ENCODE data around the gene LRRC37B. TPM values are rescaled to one million over a fixed set of nuclear protein-coding genes. Genes with fewer than 3 reads are reported as not detected.

LRRC37B gene
- total RNA-seq, 1 experiment from 2014 or later = 12.9 TPM

- BruUV-seq (replicated peaks) = no TSS peak
- Mint-ChIP-seq H3K4me3 (ENCODE audit: low read depth, unreplicated experiment) (no peak overlapping the region), H3K36me3 (ENCODE audit: insufficient read depth, unreplicated experiment) (no peaks in the 10 kb centered on the region), H3K9me3 (ENCODE audit: low read depth, unreplicated experiment) (no peaks in the 10 kb centered on the region), H3K27me3 (ENCODE audit: unreplicated experiment) (no peaks in the 10 kb centered on the region), H3K27ac (ENCODE audit: unreplicated experiment) (no peak overlapping the region), H3K4me1 (ENCODE audit: low read depth, unreplicated experiment) (peaks cover 19% of the 10 kb centered on the region)
- TF ChIP-seq CTCF (IDR thresholded peaks at IDR 0.05; ENCODE audit: unreplicated experiment) = no peak
- no peak for DNase-seq
- intact Hi-C loops (cut with micrococcal nuclease; ENCODE audit: unreplicated experiment) = no loop called here
- CTCF ChIA-PET = no interaction called here
Observed at GRCh38 chr17:32102646-32103186, 95.5 kb downstream of the LRRC37B start.

Other genes starting within 250 kb of the LRRC37B start
- 30.4 and 32.6 TPM in 2 replicates for gene COPRS, start 148.1 kb upstream of the LRRC37B start, total RNA-seq (2022)
- gene UTP6, start 105.7 kb upstream of the LRRC37B start, total RNA-seq (2022) = 72.2 and 73.5 TPM in 2 replicates
- 47.5 and 49.2 TPM in 2 replicates for gene SUZ12, start 70.4 kb upstream of the LRRC37B start, total RNA-seq (2022)
- gene RHOT1, start 135.1 kb downstream of the LRRC37B start, total RNA-seq (2022) = 23.0 TPM in 2 replicates